HG03045 (cell line): ENCODE results near the gene NDST3.

Source experiments
- ATAC-seq: cut with Tn5 transposase; IDR thresholded peaks from one replicate; pipeline ENCODE4 v1.9.1; 2021; ENCODE audit warnings: mild to moderate bottlenecking, moderate library complexity; ENCODE audit not compliant: unreplicated experiment

NDST3 gene

DNA sequence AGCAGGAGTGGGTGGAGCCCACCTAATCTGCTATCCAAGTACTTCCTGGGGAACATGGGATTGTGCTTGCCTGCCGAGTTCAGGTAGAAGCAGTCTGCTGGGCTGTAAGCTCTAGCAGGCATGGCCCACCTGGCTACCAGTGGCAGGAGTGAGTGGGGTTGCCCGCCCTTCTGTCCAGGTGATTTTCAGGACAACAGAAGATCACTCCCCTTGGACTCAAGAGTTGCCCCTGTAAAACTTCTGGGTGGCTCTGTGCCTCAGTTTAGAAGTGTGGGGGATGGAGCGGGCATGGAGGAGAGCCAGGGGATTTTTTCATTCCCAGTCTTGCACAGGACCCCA, 43.5 kb downstream of the NDST3 start:
- ATAC-seq, result no peak

DNA sequence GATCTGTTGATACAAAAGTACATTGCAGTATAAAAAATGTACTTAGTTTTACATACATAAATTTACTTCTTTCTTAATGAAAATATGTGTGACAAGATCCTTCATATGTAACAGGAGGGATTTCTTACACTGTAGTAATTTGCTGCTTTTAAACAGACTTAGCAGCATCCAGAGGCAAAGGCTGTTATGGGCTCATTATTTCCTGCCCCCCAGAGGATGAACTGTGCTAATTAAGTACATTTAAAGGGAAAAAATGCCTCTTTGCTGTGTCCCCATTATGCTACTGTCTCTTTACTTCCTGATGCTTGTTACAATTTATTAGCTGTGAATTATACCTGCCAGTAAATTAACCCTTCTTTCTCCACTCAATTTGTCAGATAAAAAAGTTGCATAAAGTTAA, 47.1 kb downstream of the NDST3 start:
- ATAC-seq, result no peak

DNA sequence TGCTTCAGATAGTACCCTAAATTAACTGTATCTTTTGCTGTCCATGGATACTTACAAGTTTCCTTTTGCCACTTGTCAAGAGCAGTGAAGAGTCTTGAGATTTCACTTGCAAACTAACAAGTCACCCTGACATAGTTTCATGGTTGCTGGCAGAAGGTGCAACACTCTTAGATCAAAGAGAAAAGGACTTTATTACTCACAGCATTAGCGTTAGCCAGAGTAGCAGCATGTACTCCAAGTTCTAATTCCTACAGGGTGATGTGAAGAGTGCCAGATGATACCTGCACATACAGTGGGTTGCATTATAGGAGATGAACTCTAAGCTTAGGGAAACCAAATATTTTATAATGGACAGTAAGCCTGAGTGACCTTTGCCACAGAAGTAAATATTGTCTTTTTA, 47.9 kb downstream of the NDST3 start:
- no peak for ATAC-seq

DNA sequence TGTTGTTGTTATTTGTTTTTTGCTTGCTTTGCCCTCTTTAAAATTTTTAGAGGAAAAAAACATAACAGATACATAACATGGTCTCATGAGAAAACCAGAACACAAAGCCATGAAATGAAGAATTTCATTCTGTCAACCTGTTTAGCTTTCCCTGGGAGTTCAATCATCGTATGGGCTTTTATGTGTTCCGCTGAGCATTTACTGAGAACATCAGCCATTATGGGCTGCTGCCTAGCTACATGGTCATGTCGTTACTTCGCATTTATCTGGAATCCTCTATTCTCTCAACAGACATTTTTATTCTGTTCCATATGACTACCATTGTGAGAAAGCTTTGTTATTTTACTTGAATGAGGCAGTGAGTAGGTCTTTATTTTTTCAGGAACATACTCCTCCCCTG, 51.4 kb downstream of the NDST3 start:
- no peak for ATAC-seq

DNA sequence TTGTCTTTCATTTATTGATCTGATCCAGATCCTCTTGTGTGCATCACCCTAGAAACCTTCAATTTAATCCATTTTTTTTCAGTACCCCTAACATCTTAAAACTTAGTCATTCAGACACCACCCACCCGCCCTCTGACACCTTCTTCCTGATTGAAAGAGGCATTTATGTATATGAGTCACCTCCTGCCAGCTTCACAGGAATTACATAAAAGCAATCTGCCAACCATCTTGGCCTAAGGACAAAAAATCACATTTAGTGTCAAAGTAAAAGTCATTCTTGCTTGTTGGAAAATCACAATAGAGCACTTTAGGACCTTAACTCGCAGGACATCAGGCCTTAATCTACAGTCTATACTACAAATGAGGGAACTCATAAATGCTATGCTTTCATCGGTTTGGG, 52.1 kb downstream of the NDST3 start:
- no peak for ATAC-seq

DNA sequence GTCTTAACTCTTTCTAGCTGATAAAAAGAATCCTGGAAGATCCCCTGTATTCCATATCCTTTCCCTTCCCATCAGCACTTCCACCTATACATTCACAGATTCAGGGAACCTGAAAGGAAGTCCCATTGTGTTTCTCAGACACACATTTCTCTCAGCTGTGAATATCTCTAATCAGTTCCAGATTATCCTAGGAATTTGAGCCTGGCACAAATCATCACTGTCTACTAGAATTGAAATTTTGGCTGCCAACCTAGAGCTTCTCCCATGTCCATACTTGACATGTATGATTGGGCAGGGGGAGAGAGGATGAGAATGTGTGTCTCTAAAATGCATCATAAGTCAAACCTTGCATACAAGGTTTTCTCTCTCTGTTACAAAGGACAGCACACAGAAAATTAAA, 53.1 kb downstream of the NDST3 start:
- no peak for ATAC-seq

DNA sequence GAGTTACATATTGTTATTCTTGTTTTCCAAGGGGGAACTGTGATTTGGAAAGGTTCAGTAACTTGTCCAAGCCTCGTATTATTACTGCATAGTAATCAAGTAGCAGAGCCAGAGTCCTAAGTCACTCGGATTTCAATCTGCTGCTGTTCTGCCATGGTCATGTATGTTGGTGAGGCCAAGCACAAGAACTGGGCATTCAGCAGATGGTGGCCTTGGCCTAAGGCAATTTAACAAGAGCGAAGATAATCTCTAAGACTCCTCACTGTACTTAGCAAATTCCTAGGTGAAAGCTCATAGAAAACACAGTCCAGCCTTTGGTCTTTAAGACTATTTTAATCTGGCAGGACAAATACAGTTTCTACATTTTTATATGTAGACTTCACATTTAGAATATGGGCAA, 64.8 kb downstream of the NDST3 start:
- ATAC-seq, result no peak

DNA sequence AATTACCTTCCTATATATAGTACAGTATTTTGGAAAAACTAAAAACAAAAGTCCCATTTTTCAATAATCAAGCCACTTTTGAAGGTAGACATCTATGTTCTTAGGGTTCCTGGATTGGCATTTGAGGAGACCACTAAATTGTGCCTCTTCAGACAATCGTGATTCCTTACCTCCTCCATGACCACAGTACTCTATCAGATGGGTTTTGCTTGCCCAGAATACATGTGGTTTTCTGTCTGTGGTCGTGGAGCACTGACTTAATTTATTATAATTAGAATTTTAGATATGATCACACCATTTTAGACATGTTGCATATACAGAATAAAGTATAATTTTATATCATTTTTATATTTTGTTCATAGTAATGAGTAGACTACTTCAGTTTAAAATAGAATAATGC, 67.9 kb downstream of the NDST3 start:
- ATAC-seq, result no peak

DNA sequence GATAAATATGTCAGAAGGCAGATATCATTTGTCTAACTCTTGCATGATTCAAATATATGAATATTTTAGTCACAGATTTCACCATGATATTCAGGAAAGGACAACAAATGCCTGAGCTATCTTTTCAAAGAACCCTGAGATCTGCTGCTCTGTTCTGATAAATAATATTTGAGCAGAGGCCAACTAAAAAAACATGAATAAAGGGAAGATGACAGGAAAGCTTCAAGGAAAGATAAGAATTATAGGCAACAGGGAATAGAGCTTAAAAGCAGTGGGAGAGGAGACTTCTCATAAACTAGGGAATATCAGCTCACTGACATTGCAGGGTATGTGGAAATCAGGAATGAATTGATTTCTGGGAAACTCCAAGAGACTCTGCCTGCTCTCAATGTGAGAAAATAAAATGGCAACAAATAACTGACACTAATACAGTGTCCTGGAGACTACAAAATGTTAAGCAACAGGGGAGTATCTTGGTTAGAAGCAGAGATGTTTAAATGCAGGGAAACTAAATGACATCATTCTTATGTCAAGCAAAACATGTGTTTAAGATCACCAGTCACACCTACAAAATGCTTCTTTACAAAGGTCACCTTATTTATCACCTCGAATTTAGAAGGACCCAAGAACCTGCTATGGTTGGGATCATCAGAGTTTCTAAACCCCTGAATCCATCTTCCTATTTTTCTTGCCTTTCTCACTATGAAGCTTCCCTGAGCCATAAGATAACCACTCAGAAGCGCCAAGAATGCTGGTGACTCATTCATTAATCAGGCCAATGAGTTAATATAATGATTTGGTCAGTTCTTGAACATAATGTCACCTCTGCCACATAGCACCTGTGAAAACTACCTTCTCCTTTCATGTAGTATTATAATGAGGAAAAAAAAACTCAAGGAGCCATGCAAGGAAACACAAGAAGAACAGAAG, 78.1 kb downstream of the NDST3 start:
- no peak for ATAC-seq

DNA sequence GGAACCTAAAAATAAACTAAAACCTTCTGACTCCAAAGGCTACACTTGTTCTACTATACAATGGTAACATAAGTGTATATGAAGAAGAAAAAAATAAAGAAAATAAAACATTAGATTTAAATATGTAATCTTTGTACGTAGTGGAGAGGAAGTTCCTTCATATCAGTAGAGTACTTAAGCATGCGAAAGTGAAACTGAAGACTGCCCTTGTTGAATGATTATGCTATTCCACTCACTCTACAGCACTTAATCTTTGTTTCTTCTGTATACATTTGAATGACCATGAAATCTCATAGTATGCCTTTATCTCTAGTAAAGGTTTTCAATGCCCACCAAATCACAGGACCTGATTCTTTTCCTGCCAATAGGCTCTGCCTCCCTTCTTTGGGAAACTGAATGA, 78.9 kb downstream of the NDST3 start:
- no peak for ATAC-seq

DNA sequence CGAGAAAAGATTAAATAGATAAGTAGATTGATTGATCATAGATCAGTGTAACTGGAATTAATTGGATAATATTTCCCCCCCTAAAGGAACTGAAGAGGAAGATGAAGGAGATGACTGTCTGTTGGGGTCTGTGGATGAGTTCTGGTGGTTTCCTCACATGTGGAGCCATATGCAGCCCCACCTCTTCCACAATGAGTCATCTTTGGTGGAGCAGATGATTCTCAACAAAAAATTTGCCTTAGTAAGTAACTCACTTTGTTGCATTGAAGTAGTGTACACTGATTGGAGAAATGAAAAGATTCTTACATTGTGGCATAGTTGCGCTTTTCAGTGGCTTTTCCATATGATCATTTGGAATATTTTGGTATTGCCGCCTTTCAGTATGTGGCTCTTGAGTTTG, 80.4 kb downstream of the NDST3 start:
- no peak for ATAC-seq

DNA sequence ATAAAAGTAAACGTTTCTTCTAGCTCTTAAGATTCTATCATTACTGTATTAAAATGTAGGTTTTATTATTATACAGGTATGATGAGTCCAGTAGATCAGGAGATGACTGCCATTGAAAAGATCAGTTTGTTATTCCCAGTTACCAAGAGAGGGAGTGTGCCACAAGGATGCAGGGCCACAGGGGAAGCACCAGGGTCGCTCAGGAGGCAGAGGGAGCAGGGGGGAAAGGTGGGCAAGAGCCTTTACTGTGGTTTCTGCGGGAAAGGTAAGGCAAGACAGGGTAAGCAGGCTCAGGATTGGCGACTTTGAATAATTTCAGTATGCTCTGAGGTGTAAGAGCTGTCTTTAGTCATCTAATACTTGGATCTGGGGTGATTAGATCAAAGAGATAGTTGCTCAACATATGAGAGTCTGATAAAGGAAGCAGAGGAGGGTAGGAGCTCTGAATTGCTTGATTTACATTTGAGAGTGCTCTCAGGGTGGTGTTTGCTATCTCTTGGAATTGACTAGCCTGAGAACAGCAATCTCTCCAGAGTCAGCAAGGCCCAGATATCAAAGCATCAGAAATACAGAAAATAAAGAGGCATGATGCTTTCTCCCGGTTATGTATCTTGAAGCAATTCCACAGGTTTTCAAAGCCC, 86.0 kb downstream of the NDST3 start:
- no peak for ATAC-seq

DNA sequence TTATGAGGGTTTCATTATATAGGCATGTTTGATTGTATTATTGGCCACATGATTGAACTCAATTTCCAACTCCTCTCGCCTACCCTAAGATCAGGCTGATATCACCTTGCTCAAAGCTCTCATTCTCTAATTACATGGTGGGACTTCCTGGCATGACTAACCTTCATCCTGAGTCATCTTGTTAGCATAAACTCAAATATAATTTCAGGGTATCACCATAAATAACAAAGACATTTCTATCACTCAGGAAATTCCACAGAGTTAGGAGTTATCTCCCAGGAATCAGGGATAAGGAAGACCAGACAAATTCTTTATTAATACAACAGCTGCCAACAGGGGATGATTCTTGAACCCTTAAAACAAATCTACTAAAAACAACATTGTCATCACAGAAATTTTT, 90.7 kb downstream of the NDST3 start:
- no peak for ATAC-seq

DNA sequence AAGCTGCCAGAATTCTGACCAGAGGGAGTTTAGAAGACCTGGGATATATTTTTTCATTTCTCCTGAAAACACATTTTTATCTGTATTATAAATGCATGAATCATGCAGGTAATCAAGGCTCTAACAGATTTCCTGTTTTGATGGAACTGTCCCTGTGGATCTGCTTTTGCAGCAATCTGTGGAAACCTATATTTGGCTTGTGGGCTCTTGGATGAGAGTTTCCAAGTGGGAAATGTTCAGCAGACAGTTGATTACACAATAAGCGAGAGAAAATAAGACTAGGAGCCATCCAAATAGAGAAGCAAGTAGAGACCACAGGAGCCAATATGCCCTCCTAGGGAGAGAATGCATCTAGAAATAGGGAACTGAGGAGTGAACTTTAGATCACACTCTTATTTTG, 105.0 kb downstream of the NDST3 start:
- ATAC-seq, result no peak

DNA sequence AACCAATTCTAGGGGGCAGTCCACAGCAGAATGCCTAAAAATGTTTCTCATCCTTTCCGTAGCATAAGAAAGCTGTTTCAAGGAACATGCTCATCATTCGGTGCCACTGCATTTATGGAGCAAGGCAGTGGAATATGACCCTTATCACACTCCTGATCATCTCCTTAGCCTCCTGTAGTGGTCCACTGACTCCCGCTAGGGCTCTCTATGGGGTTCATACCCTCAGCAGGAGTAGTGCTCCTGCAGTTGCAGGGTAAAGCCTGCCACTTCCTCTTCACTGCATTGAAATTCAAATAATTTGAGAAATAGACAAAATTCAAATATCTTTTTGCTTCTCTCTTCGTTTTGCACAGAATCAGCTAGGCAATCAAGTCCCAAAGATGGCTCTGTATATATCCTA, 107.0 kb downstream of the NDST3 start:
- ATAC-seq, result no peak

DNA sequence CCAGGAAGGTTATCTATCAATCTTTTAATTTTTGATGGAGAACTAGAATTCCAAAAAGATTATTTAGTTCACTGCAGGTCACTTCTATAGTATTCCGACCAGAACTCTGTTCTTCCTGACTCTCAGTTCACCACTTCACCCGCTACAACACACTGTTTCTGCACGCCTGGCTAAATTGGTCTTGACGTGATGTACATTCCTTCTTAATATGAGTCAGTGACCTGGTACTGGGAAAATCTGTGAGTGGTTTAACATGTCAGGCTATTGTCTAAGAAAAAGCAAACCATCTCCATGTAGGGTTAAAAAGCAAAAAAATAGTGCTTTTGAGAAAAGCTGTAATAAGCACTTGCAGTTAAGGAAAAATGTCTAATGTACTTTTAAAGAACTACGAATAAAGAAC, 120.4 kb downstream of the NDST3 start:
- no peak for ATAC-seq

DNA sequence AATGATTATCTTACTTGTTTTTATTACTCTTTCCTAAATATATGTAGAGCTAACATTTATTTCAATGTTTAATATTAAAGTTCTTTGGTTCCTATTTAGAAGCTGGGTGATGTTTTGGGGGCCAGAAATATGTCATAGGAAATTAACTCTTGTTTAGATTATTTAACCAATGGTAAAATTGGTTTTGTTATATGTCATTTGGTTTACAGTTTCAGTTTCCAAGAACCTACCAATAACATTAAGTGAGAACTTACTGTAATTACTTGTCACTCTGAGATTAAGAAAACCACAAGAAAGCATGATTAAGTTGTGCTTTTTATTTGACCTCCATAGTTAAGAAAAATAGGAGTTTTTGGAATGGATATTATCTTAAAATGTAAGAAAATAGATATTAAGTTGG, 121.2 kb downstream of the NDST3 start:
- no peak for ATAC-seq

DNA sequence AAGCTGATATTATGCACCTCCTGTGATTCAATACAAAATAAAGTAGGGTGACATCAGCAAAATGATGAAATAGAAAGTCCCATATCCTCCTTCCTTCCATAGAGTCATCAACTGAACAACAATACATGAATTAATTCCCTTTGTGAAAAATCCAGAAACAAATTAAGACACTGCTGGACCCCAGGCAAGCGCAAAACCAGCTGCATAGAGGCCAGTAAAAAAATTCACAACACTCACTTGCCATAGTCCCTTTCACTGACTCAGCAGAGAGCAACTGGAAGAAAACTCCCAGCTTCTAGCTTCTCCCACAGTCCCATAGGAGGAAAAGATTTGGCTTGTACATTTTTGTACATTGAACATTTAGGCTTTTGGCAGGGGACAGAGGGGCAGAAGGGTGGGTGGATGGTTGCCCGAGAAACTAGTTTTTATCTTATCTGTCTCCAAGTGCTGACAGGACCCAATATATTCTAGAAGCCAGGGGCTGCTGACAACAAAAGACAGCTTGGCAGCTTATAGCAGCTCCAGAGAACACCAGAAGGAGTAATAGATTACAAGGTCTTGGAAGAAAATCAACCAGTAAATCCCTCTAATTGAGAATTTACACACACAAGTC, 124.6 kb downstream of the NDST3 start:
- ATAC-seq, result no peak

DNA sequence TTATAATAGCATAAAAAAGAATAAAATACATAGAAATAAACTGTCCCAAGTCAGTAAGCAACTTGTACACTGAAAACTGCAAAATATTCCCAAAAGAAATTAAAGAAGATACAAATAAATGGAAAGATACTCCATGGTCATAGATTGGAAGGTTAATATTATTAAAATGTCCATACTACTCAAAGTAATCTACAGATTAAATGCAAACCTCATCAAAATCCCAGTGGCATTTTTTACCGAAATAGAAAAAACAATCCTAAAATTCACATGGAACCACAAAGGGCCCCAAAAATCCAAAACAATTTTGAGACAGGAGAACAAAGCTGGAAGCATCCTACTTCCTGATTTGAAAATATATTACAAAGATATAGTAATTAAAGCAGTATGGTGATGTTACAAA, 133.0 kb downstream of the NDST3 start:
- no peak for ATAC-seq

DNA sequence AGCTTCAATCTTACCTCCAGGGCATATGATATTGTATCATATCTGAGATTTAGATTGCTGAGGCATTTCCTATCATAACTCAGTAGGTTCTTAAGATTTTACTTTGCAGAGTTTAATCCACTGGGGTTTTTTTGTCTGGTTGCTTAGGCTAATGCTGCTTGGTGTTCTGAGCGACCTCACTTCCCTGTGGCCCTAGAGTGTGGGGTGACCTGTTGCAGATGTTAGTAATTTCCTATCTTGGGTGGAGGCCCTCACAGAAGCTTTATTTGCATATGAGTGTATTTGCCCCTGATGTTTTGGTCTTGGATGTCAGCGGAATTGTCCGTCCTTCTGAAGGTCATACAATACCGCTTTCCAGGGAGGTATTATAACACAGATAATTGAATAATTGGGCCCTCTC, 137.1 kb downstream of the NDST3 start:
- ATAC-seq, result no peak

DNA sequence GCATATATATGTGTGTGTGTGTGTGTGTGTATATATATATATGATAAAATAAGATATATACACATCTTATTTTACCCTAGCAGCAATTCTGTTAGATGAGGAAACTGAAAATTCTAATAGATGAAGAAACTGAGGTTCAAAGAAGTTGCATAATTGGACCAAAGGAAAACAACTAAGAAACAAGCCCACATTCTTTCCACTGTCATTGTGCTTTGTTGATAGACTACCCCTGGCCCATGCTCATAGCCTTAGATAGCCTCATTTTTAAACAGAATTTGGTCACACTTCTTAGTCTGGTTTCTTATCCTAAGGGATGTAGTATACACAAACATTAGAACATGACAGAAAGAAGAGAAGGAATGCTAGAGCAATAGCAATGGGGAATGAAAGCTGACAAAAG, 138.8 kb downstream of the NDST3 start:
- ATAC-seq, result no peak
